T1000 (cell line): Measurements from ENCODE around the gene LENEP.

Experiments used
- DNase-seq: peaks from one replicate; lab custom pipeline; 2025; ENCODE audit warnings: mixed read lengths; lab: John Stamatoyannopoulos, UW

LENEP gene

GRCh38 chr1:154993572-154994268 is at the start of gene LENEP:
LENEP (plus strand) TSS chr1:154993586; CDS start chr1:154993608, 22 bp downstream.
- DNase-seq, result no peak

- no peak for DNase-seq
Measured at GRCh38 chr1:154943649-154944400, 49.6 kb upstream of the LENEP start.

GRCh38 chr1:154944401-154945159 is 48.8 kb upstream of the LENEP start:
- no peak for DNase-seq

GRCh38 chr1:154945160-154945961 is 48.0 kb upstream of the LENEP start:
- no peak for DNase-seq

- DNase-seq, result no peak
Measured at GRCh38 chr1:154945962-154946850, 47.2 kb upstream of the LENEP start.

GRCh38 chr1:154948079-154948478 is 45.3 kb upstream of the LENEP start:
- no peak for DNase-seq

GRCh38 chr1:154951901-154952657 is 41.3 kb upstream of the LENEP start:
- no peak for DNase-seq

- DNase-seq, result no peak
Measured at GRCh38 chr1:154952664-154953063, 40.7 kb upstream of the LENEP start.

GRCh38 chr1:154953611-154954038 is 39.8 kb upstream of the LENEP start:
- no peak for DNase-seq

- no peak for DNase-seq
Measured at GRCh38 chr1:154954541-154954940, 38.8 kb upstream of the LENEP start.

GRCh38 chr1:154955039-154955717 is 38.2 kb upstream of the LENEP start:
- peak; percentile 23 for DNase-seq

GRCh38 chr1:154955718-154956543 is 37.5 kb upstream of the LENEP start, which contains the start of gene PBXIP1:
PBXIP1 (minus strand) TSS chr1:154956099; CDS start chr1:154953721, 2,378 bp downstream.
- DNase-seq, result peak; percentile 76

GRCh38 chr1:154956544-154956941 is 36.8 kb upstream of the LENEP start:
- no peak for DNase-seq

- DNase-seq, result no peak
Measured at GRCh38 chr1:154957091-154957657, 36.2 kb upstream of the LENEP start.

- DNase-seq, result no peak
Measured at GRCh38 chr1:154958036-154958435, 35.4 kb upstream of the LENEP start.

GRCh38 chr1:154958681-154959425 is 34.5 kb upstream of the LENEP start:
- no peak for DNase-seq

GRCh38 chr1:154959426-154959780 is 34.0 kb upstream of the LENEP start:
- no peak for DNase-seq
